ENCODE results near the gene ADAMTSL2. TPM values are rescaled to one million over a fixed set of nuclear protein-coding genes. Genes with fewer than 3 reads are reported as not detected.

The ADAMTSL2 gene
- total RNA-seq, 1 donor from 2014 or later: 0.15 TPM

DNA sequence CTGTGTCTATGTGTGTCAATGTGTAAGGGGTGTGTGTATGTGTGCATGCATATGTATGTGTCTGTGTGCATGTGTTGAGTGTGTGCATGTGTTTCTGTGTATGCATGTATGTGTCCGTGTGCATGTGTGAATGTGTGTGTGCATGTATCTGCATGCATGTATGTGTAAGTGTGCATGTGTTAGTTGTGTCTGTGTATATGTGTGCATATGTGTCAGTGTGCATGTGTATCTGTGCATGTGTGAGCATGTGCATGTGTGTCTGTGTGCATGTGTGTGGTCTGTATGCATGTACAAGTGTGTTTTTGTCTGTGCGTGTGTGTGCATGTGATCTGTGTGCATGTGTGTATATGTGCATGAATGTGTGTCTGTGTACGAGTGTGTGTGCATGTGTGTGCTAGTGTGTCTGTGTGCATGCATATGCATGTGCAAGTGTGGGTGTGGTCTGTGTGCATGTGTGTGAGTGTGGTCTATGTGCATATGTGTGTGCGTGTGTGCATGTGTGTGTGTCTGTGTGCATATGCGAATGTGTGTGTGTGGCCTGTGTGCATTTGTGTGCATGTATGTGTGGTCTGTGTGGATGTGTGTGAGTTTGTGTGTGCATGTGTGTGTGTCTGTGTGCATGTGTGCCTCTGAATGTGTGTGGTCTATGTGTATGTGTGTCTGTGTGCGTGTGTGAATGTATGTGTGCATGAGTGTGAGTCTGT is 65.1 kb downstream of the ADAMTSL2 start:
- Mint-ChIP-seq H3K27me3 (ENCODE audit: low read depth) (peaks cover 28% of the 10 kb centered on the region), H3K27ac (ENCODE audit: unreplicated experiment) (no peak overlapping the region), H3K4me3 (ENCODE audit: unreplicated experiment) (no peak overlapping the region), H3K4me1 (ENCODE audit: low read depth) (no peaks in the 10 kb centered on the region), H3K9me3 (ENCODE audit: low read depth) (peaks cover 21% of the 10 kb centered on the region), H3K36me3 (ENCODE audit: low read depth) (peaks cover 7% of the 10 kb centered on the region)
- no peak for DNase-seq (ENCODE audit: low spot score)
- TF ChIP-seq, protein P1, sequence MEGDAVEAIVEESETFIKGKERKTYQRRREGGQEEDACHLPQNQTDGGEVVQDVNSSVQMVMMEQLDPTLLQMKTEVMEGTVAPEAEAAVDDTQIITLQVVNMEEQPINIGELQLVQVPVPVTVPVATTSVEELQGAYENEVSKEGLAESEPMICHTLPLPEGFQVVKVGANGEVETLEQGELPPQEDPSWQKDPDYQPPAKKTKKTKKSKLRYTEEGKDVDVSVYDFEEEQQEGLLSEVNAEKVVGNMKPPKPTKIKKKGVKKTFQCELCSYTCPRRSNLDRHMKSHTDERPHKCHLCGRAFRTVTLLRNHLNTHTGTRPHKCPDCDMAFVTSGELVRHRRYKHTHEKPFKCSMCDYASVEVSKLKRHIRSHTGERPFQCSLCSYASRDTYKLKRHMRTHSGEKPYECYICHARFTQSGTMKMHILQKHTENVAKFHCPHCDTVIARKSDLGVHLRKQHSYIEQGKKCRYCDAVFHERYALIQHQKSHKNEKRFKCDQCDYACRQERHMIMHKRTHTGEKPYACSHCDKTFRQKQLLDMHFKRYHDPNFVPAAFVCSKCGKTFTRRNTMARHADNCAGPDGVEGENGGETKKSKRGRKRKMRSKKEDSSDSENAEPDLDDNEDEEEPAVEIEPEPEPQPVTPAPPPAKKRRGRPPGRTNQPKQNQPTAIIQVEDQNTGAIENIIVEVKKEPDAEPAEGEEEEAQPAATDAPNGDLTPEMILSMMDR (IDR thresholded peaks at IDR 0.05): no peak

DNA sequence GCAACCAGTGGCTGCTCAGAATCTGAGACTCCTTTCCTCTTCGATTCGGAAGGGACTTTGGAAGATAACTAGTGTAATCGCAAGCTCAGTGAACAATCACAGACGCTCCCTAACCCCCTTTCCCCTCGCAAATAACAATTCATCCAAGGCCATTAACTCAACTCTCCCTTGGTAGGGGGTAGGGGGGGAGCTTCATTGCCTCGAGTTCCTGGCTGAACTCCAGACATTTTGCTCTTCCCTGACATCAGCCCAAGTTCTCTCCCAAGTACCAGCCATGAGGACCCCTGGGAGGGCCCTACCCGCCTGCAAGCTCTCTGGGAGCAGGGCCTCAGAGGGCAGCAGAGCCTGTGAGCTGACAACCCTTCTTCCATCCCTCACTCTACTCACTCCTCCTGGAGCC is 66.2 kb downstream of the ADAMTSL2 start:
- H3K27me3 Mint-ChIP-seq (ENCODE audit: low read depth): peaks cover 33% of the 10 kb centered on the region
- no peak for DNase-seq (ENCODE audit: low spot score)
- TF ChIP-seq, protein P1 (IDR thresholded peaks at IDR 0.05): no peak
- H3K27ac Mint-ChIP-seq (ENCODE audit: unreplicated experiment): no peak overlapping the region
- no peaks in the 10 kb centered on the region for H3K4me1 Mint-ChIP-seq (ENCODE audit: low read depth)
- no peak overlapping the region for H3K4me3 Mint-ChIP-seq (ENCODE audit: unreplicated experiment)
- peaks cover 21% of the 10 kb centered on the region for H3K9me3 Mint-ChIP-seq (ENCODE audit: low read depth)
- H3K36me3 Mint-ChIP-seq (ENCODE audit: low read depth): peaks cover 7% of the 10 kb centered on the region

DNA sequence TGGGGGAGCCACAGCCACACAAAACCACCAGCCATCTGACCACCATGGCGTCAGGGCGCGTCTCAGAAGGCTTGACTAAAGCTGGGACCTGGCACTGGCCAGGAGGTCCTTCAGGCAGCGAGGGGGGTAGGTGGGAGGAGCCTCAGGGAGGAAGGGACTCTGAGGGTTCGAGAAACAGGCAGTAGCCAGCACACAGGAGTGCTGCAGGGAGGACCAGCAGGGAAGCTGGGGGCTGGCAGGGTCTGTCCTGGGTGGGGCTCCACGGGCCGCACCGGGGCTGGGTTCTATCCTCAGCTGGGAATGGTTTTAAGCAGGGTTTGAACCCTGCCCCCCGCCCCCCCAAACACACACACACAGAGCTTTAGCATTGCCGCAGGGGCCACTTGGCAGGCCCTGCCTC is 67.2 kb downstream of the ADAMTSL2 start:
- no peak overlapping the region for H3K27ac Mint-ChIP-seq (ENCODE audit: unreplicated experiment)
- peak; percentile 52 for DNase-seq (ENCODE audit: low spot score)
- peaks cover 7% of the 10 kb centered on the region for H3K36me3 Mint-ChIP-seq (ENCODE audit: low read depth)
- H3K4me1 Mint-ChIP-seq (ENCODE audit: low read depth): no peaks in the 10 kb centered on the region
- TF ChIP-seq, protein P1 (IDR thresholded peaks at IDR 0.05): no peak
- H3K4me3 Mint-ChIP-seq (ENCODE audit: unreplicated experiment): no peak overlapping the region
- H3K9me3 Mint-ChIP-seq (ENCODE audit: low read depth): peaks cover 15% of the 10 kb centered on the region
- peaks cover 43% of the 10 kb centered on the region for H3K27me3 Mint-ChIP-seq (ENCODE audit: low read depth)

DNA sequence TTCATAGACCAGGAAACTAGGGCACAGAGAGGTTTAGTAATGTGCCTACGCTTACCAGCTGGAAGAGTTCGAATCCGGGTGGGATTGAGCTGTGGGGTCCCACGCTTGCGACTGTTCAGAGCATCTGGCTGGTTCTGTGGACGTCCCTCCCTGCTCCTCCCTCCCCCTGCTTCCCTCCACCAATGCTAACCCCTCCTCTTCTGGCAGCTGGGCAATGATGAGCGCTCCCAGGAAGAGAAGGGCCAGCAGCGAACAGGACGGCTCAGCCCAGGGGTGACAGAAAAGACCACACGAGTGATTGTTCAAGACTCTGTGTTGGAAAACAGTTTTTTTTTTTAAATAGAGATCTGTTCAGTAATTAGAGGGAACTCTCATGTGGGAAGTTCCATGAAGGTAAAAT is 67.8 kb downstream of the ADAMTSL2 start:
- peaks cover 9% of the 10 kb centered on the region for H3K9me3 Mint-ChIP-seq (ENCODE audit: low read depth)
- H3K36me3 Mint-ChIP-seq (ENCODE audit: low read depth): peaks cover 3% of the 10 kb centered on the region
- peak; percentile 35 for DNase-seq (ENCODE audit: low spot score)
- no peak overlapping the region for H3K4me3 Mint-ChIP-seq (ENCODE audit: unreplicated experiment)
- H3K27me3 Mint-ChIP-seq (ENCODE audit: low read depth): peaks cover 45% of the 10 kb centered on the region
- H3K27ac Mint-ChIP-seq (ENCODE audit: unreplicated experiment): no peak overlapping the region
- TF ChIP-seq, protein P1 (IDR thresholded peaks at IDR 0.05): no peak
- no peaks in the 10 kb centered on the region for H3K4me1 Mint-ChIP-seq (ENCODE audit: low read depth)

DNA sequence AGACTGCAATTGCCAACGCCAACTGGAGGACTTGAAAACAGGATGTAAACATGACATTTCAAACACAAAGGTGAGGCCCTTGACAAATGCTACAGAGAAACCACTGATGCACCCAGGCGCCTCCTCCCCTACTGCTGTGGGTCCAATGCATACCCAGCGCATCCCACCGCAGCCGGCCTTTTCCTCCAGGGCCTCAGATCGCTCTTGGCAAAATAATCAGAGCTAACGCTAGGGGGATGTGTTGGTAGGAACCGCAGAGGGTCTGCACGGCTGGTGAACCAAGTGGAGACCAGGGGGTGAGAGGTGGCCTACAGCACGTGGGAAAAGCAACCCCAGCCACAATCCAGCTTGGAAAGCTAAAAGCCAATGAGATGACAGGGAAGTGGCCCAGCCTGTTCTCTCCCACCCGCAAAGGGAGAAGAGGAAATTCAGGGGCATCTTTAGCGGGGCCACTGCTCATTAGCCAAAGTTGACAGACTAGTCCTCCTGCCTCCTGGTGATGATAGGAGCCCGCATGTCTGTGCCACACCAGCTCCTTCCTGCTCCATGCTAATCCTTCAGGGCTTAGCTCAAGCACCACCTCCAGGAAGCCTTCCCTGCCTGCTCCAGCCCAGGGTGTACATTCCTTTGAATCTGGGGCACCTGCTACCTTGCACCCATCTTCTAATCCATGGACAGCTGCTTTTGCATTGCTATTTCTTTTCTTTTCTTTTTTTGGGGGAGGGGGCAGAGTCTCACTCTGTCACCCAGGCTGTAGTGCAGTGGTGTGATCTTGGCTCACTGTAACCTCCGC is 68.8 kb downstream of the ADAMTSL2 start:
- Mint-ChIP-seq H3K36me3 (ENCODE audit: low read depth) (no peaks in the 10 kb centered on the region), H3K9me3 (ENCODE audit: low read depth) (no peaks in the 10 kb centered on the region), H3K27me3 (ENCODE audit: low read depth) (peaks cover 53% of the 10 kb centered on the region), H3K27ac (ENCODE audit: unreplicated experiment) (no peak overlapping the region), H3K4me3 (ENCODE audit: unreplicated experiment) (no peak overlapping the region), H3K4me1 (ENCODE audit: low read depth) (no peaks in the 10 kb centered on the region)
- TF ChIP-seq, protein P1 (IDR thresholded peaks at IDR 0.05): peak; percentile 5
- DNase-seq (ENCODE audit: low spot score): peak; percentile 44
